Right atrium auricular region (tissue), 2 donors: ENCODE data around the gene AHI1. TPM values are rescaled to one million over a fixed set of nuclear protein-coding genes. Genes with fewer than 3 reads are reported as not detected.
"Not testable (repeated sequence)": the region's sequence is repeated elsewhere in the genome, so short reads cannot be mapped to it uniquely, and the experiment has no call there.

Source experiments
- DNase-seq: peaks from one replicate; pipeline ENCODE4 v3.0.0-alpha.2; 2019; ENCODE audit warnings: low spot score
- H3K27ac ChIP-seq, 2 donors: fragments of 200-600 bp; sonication (generic); 1 replicate in 1 of 2; 2 replicates in 1 of 2; pipeline ENCODE4 v1.5.1; 2016 to 2019
- H3K27me3 ChIP-seq, 2 donors: fragments of 200-600 bp; sonication (generic); one replicate each; pipeline versions ENCODE4 v1.5.1 to v1.6.0; 2017 to 2019
- H3K36me3 ChIP-seq: fragments of 200-600 bp; sonication (generic); one replicate; pipeline ENCODE4 v1.5.1; 2016
- H3K4me1 ChIP-seq, 2 donors: fragments of 200-600 bp; sonication (generic); one replicate each; pipeline versions ENCODE4 v1.5.1 to v1.6.0; 2017 to 2019
- H3K4me3 ChIP-seq, 2 donors: fragments of 200-600 bp; sonication (generic); 1 replicate in 1 of 2; 2 replicates in 1 of 2; pipeline ENCODE4 v1.5.1; 2017 to 2019; ENCODE audit warnings: mild to moderate bottlenecking in 1 of 2, moderate library complexity in 1 of 2
- H3K9me3 ChIP-seq, 2 donors: fragments of 200-600 bp; sonication (generic); one replicate each; pipeline ENCODE4 v1.5.1; 2019
- total RNA-seq, 2 donors: library from RNA; depleted of rRNA; stranded (reverse); fragments of >200 nt; gene quantifications; one replicate each; pipeline ENCODE4 v1.1.0, GENCODE V29; 2016
- TF ChIP-seq, protein P1 (sequence below), 2 donors: fragments of 200-600 bp; sonication (generic); IDR thresholded peaks; one replicate each; pipeline ENCODE4 v1.5.1; 2019; ENCODE audit warnings: antibody characterized with exemption in 2 of 2

Gene AHI1
- total RNA-seq, 2 donors from 2014 or later, result 8.5 to 10.2 TPM

DNA sequence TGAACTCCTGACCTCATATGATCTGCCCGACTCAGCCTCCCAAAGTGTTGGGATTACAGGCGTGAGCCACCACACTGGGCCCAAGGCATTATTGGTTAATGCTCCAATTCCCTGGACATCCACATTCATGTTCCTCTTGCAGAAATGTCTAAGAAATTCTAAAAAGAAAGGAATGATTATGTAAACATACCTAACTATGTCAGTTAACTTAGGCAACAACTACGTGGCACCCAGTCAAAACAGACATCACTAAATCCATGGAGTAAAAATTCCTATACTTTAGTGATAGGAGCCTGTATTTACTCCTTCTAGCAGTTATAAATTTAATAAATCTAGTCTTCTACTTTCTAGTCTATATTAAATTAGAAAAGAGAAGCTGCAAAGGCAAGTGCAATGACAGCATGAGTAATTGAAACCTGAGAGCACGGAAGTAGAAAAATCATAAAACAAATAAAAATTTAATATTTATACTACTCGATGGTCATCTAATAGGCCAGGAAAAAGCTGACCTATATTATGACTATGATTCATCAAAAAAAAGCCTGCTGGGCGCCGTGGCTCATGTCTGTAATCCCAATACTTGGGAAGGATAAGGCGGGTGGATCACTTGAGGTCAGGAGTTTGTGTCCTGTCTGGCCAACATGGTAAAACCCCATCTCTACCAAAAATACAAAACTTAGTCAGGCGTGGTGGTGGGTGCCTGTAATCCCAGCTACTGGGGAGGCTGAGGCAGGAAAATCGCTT lies 4.2 kb downstream of the AHI1 start:
- DNase-seq, result no peak
- TF ChIP-seq, protein P1, sequence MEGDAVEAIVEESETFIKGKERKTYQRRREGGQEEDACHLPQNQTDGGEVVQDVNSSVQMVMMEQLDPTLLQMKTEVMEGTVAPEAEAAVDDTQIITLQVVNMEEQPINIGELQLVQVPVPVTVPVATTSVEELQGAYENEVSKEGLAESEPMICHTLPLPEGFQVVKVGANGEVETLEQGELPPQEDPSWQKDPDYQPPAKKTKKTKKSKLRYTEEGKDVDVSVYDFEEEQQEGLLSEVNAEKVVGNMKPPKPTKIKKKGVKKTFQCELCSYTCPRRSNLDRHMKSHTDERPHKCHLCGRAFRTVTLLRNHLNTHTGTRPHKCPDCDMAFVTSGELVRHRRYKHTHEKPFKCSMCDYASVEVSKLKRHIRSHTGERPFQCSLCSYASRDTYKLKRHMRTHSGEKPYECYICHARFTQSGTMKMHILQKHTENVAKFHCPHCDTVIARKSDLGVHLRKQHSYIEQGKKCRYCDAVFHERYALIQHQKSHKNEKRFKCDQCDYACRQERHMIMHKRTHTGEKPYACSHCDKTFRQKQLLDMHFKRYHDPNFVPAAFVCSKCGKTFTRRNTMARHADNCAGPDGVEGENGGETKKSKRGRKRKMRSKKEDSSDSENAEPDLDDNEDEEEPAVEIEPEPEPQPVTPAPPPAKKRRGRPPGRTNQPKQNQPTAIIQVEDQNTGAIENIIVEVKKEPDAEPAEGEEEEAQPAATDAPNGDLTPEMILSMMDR (IDR thresholded peaks at IDR 0.05), result no peak
- Histone ChIP-seq H3K9me3 (no peaks in the 10 kb centered on the region), H3K27ac (no peak overlapping the region), H3K4me3 (no peak overlapping the region), H3K27me3 (no peaks in the 10 kb centered on the region), H3K4me1 (peaks cover 0 to 10% of the 10 kb centered on the region in 2 donors), H3K36me3 (peaks cover 17% of the 10 kb centered on the region)

DNA sequence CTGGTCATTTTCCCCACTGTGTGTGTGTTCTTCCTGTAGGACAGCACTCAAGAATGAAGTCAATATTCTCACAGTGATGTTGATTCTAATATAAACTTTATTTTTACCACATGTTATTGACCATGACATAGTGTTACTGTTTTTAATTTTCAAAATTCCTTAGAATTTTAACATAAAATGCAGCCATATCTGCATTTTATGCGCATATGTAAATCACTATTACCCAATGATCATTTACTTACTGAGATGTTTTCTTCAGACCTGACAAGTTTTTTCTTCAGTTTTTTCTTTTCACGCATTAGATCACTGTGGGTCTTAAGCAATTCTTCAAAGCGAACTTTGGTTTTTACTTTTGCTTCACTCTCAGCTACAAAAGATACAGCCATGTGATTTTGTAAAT lies 7.2 kb downstream of the AHI1 start:
- Histone ChIP-seq H3K4me1 (no peaks in the 10 kb centered on the region), H3K9me3 (no peaks in the 10 kb centered on the region), H3K27me3 (no peaks in the 10 kb centered on the region), H3K36me3 (peaks cover 35% of the 10 kb centered on the region), H3K27ac (no peak overlapping the region), H3K4me3 (no peak overlapping the region)
- TF ChIP-seq, protein P1 (IDR thresholded peaks at IDR 0.05), result no peak
- no peak for DNase-seq

DNA sequence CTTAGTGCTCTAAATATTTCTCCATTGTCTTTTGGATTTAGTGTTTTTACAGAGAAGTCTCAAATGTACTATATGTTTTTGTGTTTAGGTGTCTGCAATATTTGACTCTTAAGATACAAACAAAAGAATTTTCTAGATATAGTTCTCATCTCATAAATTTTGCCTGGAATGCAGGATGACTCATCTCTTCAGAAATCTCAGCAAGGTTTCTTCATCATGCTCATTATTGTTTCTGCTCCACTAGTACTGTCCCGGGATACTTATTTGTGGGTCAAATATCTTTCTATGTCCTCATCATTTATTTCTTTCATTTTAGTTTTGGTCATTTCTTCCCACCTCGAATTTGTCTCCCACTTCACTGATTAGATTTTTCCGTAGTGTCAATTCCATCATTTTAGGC lies 9.5 kb downstream of the AHI1 start:
- H3K4me3 ChIP-seq, result no peak overlapping the region
- no peak overlapping the region for H3K27ac ChIP-seq
- H3K4me1 ChIP-seq, result no peaks in the 10 kb centered on the region
- H3K36me3 ChIP-seq, result peaks cover 35% of the 10 kb centered on the region
- no peak for DNase-seq
- peaks cover 0 to 10% of the 10 kb centered on the region in 2 donors for H3K9me3 ChIP-seq
- TF ChIP-seq, protein P1 (IDR thresholded peaks at IDR 0.05), result no peak
- no peaks in the 10 kb centered on the region for H3K27me3 ChIP-seq

DNA sequence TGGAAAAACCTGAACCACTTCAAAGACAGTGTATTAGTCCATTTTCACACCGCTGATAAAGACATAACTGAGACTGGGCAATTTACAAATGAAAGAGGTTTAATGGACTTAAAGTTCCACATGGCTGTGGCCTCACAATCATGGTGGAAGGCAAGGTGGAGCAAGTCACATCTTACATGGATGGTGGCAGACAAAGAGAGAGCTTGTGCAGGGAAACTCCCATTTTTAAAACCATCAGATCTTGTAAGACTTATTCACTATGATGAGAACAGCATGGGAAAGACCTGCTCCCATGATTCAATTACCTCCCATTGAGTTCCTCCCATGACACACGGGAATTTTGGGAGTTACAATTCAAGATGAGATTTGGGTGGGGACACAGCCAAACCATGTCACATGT lies 13.6 kb downstream of the AHI1 start:
- not testable (repeated sequence) for H3K4me3 ChIP-seq, H3K4me1 ChIP-seq, H3K27me3 ChIP-seq, DNase-seq, H3K27ac ChIP-seq
- peaks cover 0 to 36% of the 10 kb centered on the region in 2 donors for H3K9me3 ChIP-seq
- H3K36me3 ChIP-seq, result peaks cover 46% of the 10 kb centered on the region

DNA sequence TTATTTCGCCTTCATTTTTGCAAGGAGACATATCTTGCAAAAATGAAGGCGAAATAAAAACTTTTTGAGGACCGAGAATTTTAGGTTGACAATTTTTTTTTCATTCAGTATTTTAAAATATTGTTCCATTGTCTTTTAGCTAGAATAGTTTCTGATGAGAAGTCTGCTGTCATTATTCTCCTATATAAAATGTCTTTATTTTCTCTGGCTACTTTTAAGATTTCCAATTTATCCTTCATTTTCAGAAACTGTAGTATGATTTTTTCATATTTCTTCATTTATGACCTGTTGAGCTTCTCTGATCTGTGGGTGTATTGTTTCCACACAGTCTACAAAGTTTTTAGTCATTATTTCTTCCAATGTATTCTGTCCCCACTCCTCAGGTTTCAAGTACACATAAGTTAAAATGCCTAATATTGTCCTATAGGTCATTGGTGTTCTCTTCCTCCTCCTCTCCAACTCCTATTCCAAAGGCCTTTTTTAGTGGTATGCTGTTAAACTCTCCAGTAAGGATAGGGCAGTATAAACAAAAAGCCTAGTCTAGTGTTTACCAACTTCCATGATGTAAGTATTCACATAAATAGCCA lies 15.7 kb downstream of the AHI1 start:
- Histone ChIP-seq H3K27me3 (no peaks in the 10 kb centered on the region), H3K9me3 (peaks cover 0 to 36% of the 10 kb centered on the region in 2 donors), H3K4me1 (no peaks in the 10 kb centered on the region), H3K27ac (no peak overlapping the region), H3K36me3 (peaks cover 37% of the 10 kb centered on the region), H3K4me3 (no peak overlapping the region)
- no peak for DNase-seq
- TF ChIP-seq, protein P1 (IDR thresholded peaks at IDR 0.05), result no peak

DNA sequence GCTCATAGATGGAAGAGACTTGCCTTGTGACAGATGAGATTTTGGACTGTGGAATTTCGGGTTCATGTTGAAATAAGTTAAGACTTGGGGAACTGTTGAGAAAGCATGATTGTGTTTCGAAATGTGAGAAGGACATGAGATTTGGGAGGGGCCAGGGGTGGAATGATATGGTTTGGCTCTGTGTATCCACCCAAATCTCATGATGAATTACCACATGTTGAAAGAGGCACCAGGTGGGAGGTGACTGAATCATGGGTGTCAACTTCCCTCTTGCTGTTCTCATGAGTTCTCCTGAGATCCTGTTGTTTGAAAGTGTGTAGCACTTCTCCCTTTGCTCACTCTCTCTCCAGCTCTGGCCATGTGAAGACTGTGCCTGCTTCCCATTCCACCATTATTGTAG lies 17.9 kb downstream of the AHI1 start:
- TF ChIP-seq, protein P1 (IDR thresholded peaks at IDR 0.05), result no peak
- no peak overlapping the region for H3K4me3 ChIP-seq
- no peaks in the 10 kb centered on the region for H3K27me3 ChIP-seq
- no peak overlapping the region for H3K27ac ChIP-seq
- DNase-seq, result no peak
- H3K4me1 ChIP-seq, result no peaks in the 10 kb centered on the region
- H3K36me3 ChIP-seq, result peaks cover 24% of the 10 kb centered on the region
- peaks cover 0 to 36% of the 10 kb centered on the region in 2 donors for H3K9me3 ChIP-seq
